Neutrophil (primary cell): ENCODE measurements around the gene NELL1.

Experiments used
- H3K27ac ChIP-seq: fragments of 200-600 bp; sonication (generic); 2 replicates; pipeline ENCODE4 v1.5.1; 2016; ENCODE audit warnings: mild to moderate bottlenecking, moderate library complexity
- H3K27me3 ChIP-seq: fragments of 200-600 bp; sonication (generic); 2 replicates; pipeline ENCODE4 v1.6.0; 2016; ENCODE audit warnings: mild to moderate bottlenecking
- H3K36me3 ChIP-seq: fragments of 200-600 bp; sonication (generic); 2 replicates; pipeline ENCODE4 v1.5.1; 2017
- H3K4me1 ChIP-seq, 2 experiments: fragments of 200-600 bp in 1 of 2; sonication (generic) in 1 of 2; 1 replicate in 1 of 2; 2 replicates in 1 of 2; pipeline versions ENCODE4 v1.5.1 to v1.6.1; 2013 to 2016; ENCODE audit warnings: low read depth in 1 of 2, low read length in 1 of 2, mild to moderate bottlenecking in 1 of 2, moderate library complexity in 1 of 2; ENCODE audit not compliant: control insufficient read depth in 1 of 2, insufficient read depth in 1 of 2
- H3K4me3 ChIP-seq, 2 experiments: fragments of 200-600 bp in 1 of 2; sonication (generic) in 1 of 2; 1 replicate in 1 of 2; 2 replicates in 1 of 2; pipeline ENCODE4 v1.5.1; 2013 to 2016; ENCODE audit warnings: low read depth in 1 of 2, low read length in 1 of 2, mild to moderate bottlenecking in 1 of 2, moderate library complexity in 1 of 2
- H3K9me3 ChIP-seq: fragments of 200-600 bp; sonication (generic); 2 replicates; pipeline ENCODE4 v1.5.1; 2016
- TF ChIP-seq, protein P1 (sequence below): fragments of 200-600 bp; sonication (generic); IDR thresholded peaks from 2 replicates; pipeline ENCODE4 v1.5.1; 2016; ENCODE audit warnings: antibody characterized with exemption

NELL1 gene

GRCh38 chr11:21456186-21456585 is 786.8 kb downstream of the NELL1 start:
- no peaks in the 10 kb centered on the region for H3K27me3 ChIP-seq
- H3K27ac ChIP-seq, result no peak overlapping the region
- TF ChIP-seq, protein P1, sequence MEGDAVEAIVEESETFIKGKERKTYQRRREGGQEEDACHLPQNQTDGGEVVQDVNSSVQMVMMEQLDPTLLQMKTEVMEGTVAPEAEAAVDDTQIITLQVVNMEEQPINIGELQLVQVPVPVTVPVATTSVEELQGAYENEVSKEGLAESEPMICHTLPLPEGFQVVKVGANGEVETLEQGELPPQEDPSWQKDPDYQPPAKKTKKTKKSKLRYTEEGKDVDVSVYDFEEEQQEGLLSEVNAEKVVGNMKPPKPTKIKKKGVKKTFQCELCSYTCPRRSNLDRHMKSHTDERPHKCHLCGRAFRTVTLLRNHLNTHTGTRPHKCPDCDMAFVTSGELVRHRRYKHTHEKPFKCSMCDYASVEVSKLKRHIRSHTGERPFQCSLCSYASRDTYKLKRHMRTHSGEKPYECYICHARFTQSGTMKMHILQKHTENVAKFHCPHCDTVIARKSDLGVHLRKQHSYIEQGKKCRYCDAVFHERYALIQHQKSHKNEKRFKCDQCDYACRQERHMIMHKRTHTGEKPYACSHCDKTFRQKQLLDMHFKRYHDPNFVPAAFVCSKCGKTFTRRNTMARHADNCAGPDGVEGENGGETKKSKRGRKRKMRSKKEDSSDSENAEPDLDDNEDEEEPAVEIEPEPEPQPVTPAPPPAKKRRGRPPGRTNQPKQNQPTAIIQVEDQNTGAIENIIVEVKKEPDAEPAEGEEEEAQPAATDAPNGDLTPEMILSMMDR, result no peak
- H3K9me3 ChIP-seq, result no peaks in the 10 kb centered on the region
- H3K36me3 ChIP-seq, result no peaks in the 10 kb centered on the region
- no peaks in the 10 kb centered on the region for H3K4me1 ChIP-seq
- no peak overlapping the region for H3K4me3 ChIP-seq

- no peak overlapping the region for H3K27ac ChIP-seq
- H3K36me3 ChIP-seq, result no peaks in the 10 kb centered on the region
- no peak overlapping the region for H3K4me3 ChIP-seq
- TF ChIP-seq, protein P1, result no peak
- no peaks in the 10 kb centered on the region for H3K4me1 ChIP-seq
- no peaks in the 10 kb centered on the region for H3K27me3 ChIP-seq
- no peaks in the 10 kb centered on the region for H3K9me3 ChIP-seq
Observed at GRCh38 chr11:21460082-21460481, 790.7 kb downstream of the NELL1 start.

DNA sequence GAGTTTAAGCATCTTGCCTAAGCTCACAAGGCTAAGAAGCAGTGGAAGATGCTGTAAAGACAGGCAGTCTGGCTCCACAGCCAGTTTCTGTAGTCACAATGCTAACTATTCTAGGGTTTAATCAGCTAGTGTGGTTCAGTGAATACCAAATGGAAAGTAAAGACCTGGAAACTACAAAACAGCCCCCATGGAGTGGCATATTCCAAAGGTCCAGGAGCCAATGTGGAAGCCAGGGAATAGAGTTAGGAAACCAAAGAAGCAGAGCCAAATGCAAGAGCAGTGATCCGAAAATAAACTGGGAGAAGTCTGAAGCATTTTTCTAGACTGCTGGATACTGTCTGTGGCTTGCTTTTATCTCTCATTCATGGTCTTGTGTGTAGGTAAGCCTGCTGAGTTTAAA is 792.3 kb downstream of the NELL1 start:
- Histone ChIP-seq H3K4me3 (no peak overlapping the region), H3K27ac (no peak overlapping the region), H3K9me3 (no peaks in the 10 kb centered on the region), H3K4me1 (no peaks in the 10 kb centered on the region), H3K27me3 (no peaks in the 10 kb centered on the region), H3K36me3 (no peaks in the 10 kb centered on the region)
- TF ChIP-seq, protein P1, result no peak

DNA sequence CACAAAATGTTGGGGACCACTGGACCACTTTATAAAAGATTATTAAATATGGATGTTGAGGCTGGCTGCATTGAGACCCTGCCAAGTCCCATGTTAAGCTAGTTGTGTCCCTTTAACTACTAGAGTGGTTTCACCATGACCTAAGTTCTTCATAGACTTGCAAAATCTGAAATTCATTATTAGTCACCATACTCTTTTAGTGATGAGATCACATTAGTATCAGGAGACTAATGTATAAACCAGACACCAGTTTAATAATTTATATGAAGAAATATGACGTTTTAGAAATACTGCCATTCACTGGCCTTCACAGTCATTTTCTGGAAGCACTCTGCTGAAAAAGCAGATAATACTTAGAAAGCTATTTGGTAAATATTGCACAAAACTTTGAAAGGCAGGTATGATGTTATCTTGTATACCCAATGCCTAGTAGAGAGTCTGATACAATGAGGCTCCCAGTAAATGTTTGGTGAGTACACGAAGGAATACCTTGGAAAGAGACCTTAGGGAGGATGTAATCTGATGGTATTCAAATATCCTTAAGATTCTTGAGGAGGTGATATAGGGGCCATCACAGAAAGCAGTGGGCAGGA is 795.3 kb downstream of the NELL1 start:
- H3K9me3 ChIP-seq, result no peaks in the 10 kb centered on the region
- TF ChIP-seq, protein P1, result no peak

GRCh38 chr11:21465203-21465602 is 795.8 kb downstream of the NELL1 start:
- no peaks in the 10 kb centered on the region for H3K36me3 ChIP-seq
- no peaks in the 10 kb centered on the region for H3K9me3 ChIP-seq

More for the DNA sequence above, 795.3 kb downstream of the NELL1 start:
- H3K4me3 ChIP-seq, result no peak overlapping the region
- no peaks in the 10 kb centered on the region for H3K4me1 ChIP-seq
- no peak overlapping the region for H3K27ac ChIP-seq
- H3K27me3 ChIP-seq, result no peaks in the 10 kb centered on the region
- H3K36me3 ChIP-seq, result no peaks in the 10 kb centered on the region

More at GRCh38 chr11:21465203-21465602, 795.8 kb downstream of the NELL1 start:
- Histone ChIP-seq H3K27me3 (no peaks in the 10 kb centered on the region), H3K4me1 (no peaks in the 10 kb centered on the region), H3K4me3 (no peak overlapping the region), H3K27ac (no peak overlapping the region)
- TF ChIP-seq, protein P1, result no peak
